ENCODE measurements around the gene MEF2C. TPM values are rescaled to one million over a fixed set of nuclear protein-coding genes. Genes with fewer than 3 reads are reported as not detected.
A peak's percentile ranks its signal among the peaks of the same experiment; 100 is the strongest.

Gene MEF2C
- total RNA-seq, 1 donor from 2014 or later = 132 TPM

- DNase-seq = no peak
These were observed 196.3 kb downstream of the MEF2C start for GRCh38 chr5:88686726-88687125.

GRCh38 chr5:88685591-88686541 lies 197.1 kb downstream of the MEF2C start:
- DNase-seq = no peak

- DNase-seq = no peak
These were observed 199.4 kb downstream of the MEF2C start for GRCh38 chr5:88683506-88684135.

GRCh38 chr5:88682881-88683361 lies 200.1 kb downstream of the MEF2C start:
- no peak for DNase-seq

DNA sequence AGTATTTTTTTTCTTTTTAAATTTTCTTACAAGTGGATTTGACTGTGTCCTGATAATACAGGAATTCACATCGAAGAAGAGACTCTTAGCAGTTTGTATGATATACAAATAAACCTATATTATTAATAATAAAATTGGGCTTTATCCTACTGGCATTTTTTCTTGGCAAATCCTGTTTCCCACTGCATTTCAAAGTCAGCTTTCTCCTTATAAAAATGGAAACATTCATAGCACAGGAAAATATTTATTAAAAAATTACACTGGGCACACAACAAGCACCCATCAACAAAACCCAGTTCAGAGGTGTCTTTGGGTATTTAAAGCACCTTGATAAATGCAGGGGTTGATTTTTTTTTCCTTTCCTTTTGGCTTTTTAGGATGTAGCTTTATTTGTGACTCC lies 200.9 kb downstream of the MEF2C start:
- no peak for DNase-seq

DNA sequence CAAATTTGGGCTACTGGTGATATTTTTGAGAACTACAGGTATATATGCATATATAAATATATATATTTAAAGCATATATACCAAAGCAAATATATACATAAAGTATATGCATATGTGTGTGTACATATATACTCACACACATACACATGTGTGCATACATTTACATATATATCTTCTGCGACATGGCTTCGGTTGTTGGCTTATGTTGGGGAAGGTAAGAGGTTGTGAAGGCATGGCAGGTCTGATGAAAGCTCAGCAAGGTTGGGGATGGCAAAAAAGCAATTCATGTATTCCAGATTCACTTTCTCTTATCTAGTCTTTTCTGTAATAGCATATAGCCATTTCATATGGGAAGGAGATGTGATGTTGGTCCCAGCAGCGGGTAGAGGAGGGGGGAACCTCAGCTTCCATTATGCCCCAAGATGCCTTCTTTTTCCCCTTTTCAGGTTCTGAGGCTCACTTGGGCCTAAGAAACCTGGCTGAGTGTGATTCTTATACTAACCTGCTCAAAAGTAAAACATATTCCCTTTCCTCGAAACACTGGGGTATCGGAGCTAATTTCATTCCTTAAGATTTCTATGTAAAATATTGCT lies 201.7 kb downstream of the MEF2C start:
- no peak for DNase-seq

- peak; percentile 72 for DNase-seq
These were observed 202.5 kb downstream of the MEF2C start for GRCh38 chr5:88680253-88681132.

DNA sequence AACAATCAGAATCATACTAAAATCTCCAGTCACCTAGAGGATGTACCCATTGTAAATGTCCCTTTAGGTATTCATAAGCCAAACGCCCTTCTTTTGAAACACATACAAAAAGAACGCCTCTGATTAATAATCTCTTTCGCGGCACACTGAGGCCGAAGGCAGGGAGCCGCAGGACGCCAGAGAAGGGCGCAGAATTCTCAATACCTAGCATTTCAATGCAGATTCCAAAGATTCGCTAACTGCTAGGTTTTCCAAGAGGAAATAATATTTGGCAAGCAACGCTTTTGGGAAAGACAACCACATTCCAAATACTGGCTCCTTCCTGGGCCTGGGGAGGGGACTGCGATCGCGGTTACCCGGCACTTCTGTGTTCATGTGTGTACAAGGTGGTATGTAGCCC lies 203.3 kb downstream of the MEF2C start:
- DNase-seq = no peak

- DNase-seq = no peak
These were observed 204.1 kb downstream of the MEF2C start for GRCh38 chr5:88678770-88679381.

DNA sequence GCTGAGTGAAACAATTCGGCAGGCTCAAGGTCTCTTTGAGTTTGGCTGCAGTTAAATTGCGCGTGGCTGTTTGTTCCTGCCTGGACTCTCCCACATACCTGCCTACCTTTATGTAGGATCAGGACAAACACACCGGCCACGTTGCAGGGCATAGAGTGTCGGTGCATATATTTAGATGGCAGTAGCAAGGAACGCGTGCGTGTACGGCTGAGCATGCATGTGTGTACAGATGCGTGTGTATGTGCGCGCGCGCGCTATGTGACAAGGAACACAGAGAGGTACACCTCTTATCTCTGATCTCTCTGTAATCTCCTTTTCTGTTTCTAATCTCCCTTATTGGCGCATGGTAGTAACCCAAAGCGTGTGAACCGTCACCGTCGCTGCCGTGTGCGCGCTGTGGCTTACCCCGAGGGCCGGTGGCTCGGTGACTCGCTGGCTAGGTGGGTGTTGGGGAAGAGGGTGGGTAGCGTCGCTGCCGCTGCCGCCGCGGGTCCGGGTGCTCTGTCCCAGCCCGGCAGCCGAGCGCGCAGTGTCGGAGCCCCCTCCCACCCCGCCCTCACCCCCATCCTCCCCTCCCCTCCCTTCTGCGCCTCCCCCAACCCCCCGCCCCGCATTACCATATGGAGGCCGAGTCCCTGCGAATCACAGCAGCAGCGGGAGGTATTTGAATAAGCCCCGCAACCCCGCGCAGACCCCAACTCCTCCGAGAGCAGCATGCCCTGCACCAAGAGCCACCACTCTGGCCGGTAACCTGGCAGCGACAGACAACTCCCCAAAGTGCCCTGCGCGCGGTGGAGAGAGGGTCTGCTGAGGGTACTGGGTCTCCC lies 204.8 kb downstream of the MEF2C start:
- DNase-seq = no peak

- no peak for DNase-seq
These were observed 205.5 kb downstream of the MEF2C start for GRCh38 chr5:88677376-88677895.

GRCh38 chr5:88676637-88677375 lies 206.2 kb downstream of the MEF2C start:
- DNase-seq = no peak

GRCh38 chr5:88675708-88676636 lies 207.0 kb downstream of the MEF2C start:
- DNase-seq = peak; percentile 48

DNA sequence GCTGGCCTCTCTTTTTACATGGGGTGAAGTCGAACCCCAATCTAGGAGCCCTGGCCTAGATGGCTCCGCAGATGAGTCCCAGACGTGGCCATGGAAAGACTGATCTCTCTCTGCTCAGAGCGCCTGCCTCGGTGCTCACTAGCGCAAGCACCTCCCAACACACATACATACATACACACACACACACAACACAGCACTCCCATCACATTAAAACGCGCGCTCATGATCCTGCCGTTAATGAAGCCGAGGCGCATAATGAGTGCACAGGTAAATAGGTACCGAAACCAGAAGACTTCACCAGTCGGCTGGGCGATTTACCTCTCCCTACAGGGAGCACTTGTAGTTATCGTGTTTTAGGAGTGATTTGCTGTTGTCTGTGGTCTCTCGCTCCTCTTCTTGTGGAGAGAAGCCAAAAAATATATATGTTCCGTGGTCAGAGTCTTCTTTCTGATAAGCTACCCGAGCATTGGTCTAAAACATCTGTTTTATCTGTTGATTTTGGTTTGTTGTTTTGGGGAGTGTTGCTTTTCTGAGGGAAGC lies 207.7 kb downstream of the MEF2C start:
- peak; percentile 22 for DNase-seq

GRCh38 chr5:88674356-88675167 lies 208.4 kb downstream of the MEF2C start:
- peak; percentile 34 for DNase-seq

- DNase-seq = no peak
These were observed 209.5 kb downstream of the MEF2C start for GRCh38 chr5:88673253-88674105.

Measured in dermis blood vessel endothelial cell (primary cell).